IMR-90 (cell line): ENCODE data around the gene SRMS. TPM values are rescaled to one million over a fixed set of nuclear protein-coding genes. Genes with fewer than 3 reads are reported as not detected.
A peak's percentile ranks its signal among the peaks of the same experiment; 100 is the strongest.

Source experiments
- ATAC-seq: fragments of 200-7000 bp; cut with Tn5 transposase; 2 replicates; pipeline ENCODE4 v1.9.1; 2020; ENCODE audit warnings: low read depth, mild to moderate bottlenecking, moderate library complexity
- BruUV-seq: library from RNA; stranded (reverse); fragments of 400-500 nt; replicated peaks from 2 replicates; lab custom pipeline; 2021; lab: Mats Ljungman, UMichigan
- CTCF ChIA-PET: fragments of 300-600 bp; formaldehyde crosslinking; extraction: SDS; loops from one replicate; lab custom pipeline; 2021; ENCODE audit warnings: antibody characterized with exemption; lab: Yijun Ruan, JAX
- POLR2A ChIA-PET: fragments of 300-600 bp; sonication (Branson Sonifier 250); formaldehyde crosslinking; loops from one replicate; lab custom pipeline; 2022; ENCODE audit warnings: antibody characterized with exemption; ENCODE audit not compliant: unreplicated experiment; lab: Charles Lee
- DNase-seq: peaks from one replicate; pipeline ENCODE4 v3.0.0; 2013
- H2AFZ ChIP-seq: replicated peaks from 2 replicates; pipeline ENCODE3; 2013; ENCODE audit warnings: low read length, mild to moderate bottlenecking; ENCODE audit not compliant: poor library complexity
- H2AK5ac ChIP-seq: 2 replicates; pipeline ENCODE4 v1.6.1; 2013; ENCODE audit warnings: low read depth, low read length, inconsistent platforms
- H2AK9ac ChIP-seq: replicated peaks from 2 replicates; pipeline ENCODE3; 2013; ENCODE audit warnings: mild to moderate bottlenecking, low read depth, low read length, moderate library complexity; ENCODE audit not compliant: poor library complexity
- H2BK120ac ChIP-seq: 2 replicates; pipeline ENCODE4 v1.6.1; 2013; ENCODE audit warnings: low read depth, low read length, inconsistent platforms
- H2BK15ac ChIP-seq: 3 replicates; pipeline ENCODE4 v1.6.1; 2013; ENCODE audit warnings: low read depth, low read length, inconsistent platforms
- H2BK20ac ChIP-seq: 2 replicates; pipeline ENCODE4 v1.6.1; 2013; ENCODE audit warnings: low read depth, mild to moderate bottlenecking, inconsistent platforms, low read length, moderate library complexity
- H2BK5ac ChIP-seq: 2 replicates; pipeline ENCODE4 v1.6.1; 2013; ENCODE audit warnings: mild to moderate bottlenecking, low read depth, low read length, inconsistent platforms; ENCODE audit not compliant: poor library complexity, severe bottlenecking
- H3K14ac ChIP-seq: replicated peaks from 2 replicates; pipeline ENCODE4 v1.6.1; 2013; ENCODE audit warnings: low read depth, low read length, inconsistent platforms
- H3K18ac ChIP-seq: 2 replicates; pipeline ENCODE4 v1.6.1; 2013; ENCODE audit warnings: low read depth, low read length, control low read depth
- H3K23ac ChIP-seq: 2 replicates; pipeline ENCODE4 v1.6.1; 2013; ENCODE audit warnings: low read depth, low read length, inconsistent platforms
- H3K27ac ChIP-seq: 2 replicates; pipeline ENCODE4 v1.5.1; 2013; ENCODE audit warnings: mild to moderate bottlenecking, control low read depth, low read length; ENCODE audit not compliant: insufficient read depth
- H3K27me3 ChIP-seq: 2 replicates; pipeline ENCODE4 v1.6.1; 2013; ENCODE audit warnings: low read length; ENCODE audit not compliant: control insufficient read depth, insufficient read depth
- H3K36me3 ChIP-seq: 2 replicates; pipeline ENCODE4 v1.6.1; 2013; ENCODE audit warnings: low read length, mixed read lengths; ENCODE audit not compliant: control insufficient read depth, insufficient read depth
- H3K4ac ChIP-seq: 2 replicates; pipeline ENCODE4 v1.6.1; 2013; ENCODE audit warnings: low read depth, low read length, inconsistent platforms
- H3K4me1 ChIP-seq: 2 replicates; pipeline ENCODE4 v1.6.1; 2013; ENCODE audit warnings: low read length, mixed read lengths; ENCODE audit not compliant: control insufficient read depth, insufficient read depth
- H3K4me2 ChIP-seq: 2 replicates; pipeline ENCODE4 v1.6.1; 2013; ENCODE audit warnings: low read depth, mild to moderate bottlenecking, control low read depth, low read length, moderate library complexity
- H3K4me3 ChIP-seq: 2 replicates; pipeline ENCODE4 v1.5.1; 2013; ENCODE audit warnings: low read depth, mild to moderate bottlenecking, control low read depth, low read length, moderate library complexity; ENCODE audit not compliant: insufficient read depth
- H3K56ac ChIP-seq: 2 replicates; pipeline ENCODE4 v1.6.1; 2013; ENCODE audit warnings: low read length, inconsistent platforms; ENCODE audit not compliant: insufficient read depth; ENCODE audit errors: extremely low read depth
- H3K79me1 ChIP-seq, 2 experiments: 2 replicates each; pipeline ENCODE4 v1.6.1; 2013; ENCODE audit warnings: low read length in 2 of 2, inconsistent platforms in 1 of 2, low read depth in 1 of 2
- H3K9ac ChIP-seq: 2 replicates; pipeline ENCODE4 v1.6.1; 2013; ENCODE audit warnings: low read depth, low read length, control low read depth
- H3K9me1 ChIP-seq: 2 replicates; pipeline ENCODE4 v1.6.1; 2013; ENCODE audit warnings: low read length, inconsistent platforms; ENCODE audit not compliant: insufficient read depth
- H3K9me3 ChIP-seq: 2 replicates; pipeline ENCODE4 v1.6.1; 2013; ENCODE audit warnings: low read length; ENCODE audit not compliant: control insufficient read depth, insufficient read depth
- H4K20me1 ChIP-seq: 2 replicates; pipeline ENCODE4 v1.6.1; 2013; ENCODE audit warnings: low read length, inconsistent platforms; ENCODE audit not compliant: insufficient read depth
- H4K5ac ChIP-seq: 2 replicates; pipeline ENCODE4 v1.6.1; 2013; ENCODE audit warnings: mild to moderate bottlenecking, low read depth, low read length, control low read depth
- H4K8ac ChIP-seq, 2 experiments: 2 replicates each; pipeline ENCODE4 v1.6.1; 2013; ENCODE audit warnings: low read depth in 2 of 2, low read length in 2 of 2, control low read depth in 1 of 2, inconsistent platforms in 1 of 2
- H4K91ac ChIP-seq: 2 replicates; pipeline ENCODE4 v1.6.1; 2013; ENCODE audit warnings: low read depth, low read length, inconsistent platforms; ENCODE audit not compliant: insufficient read depth
- BHLHE40 ChIP-seq: fragments of 150-350 bp; IDR thresholded peaks from 2 replicates; pipeline ENCODE4 v1.6.1; 2016; ENCODE audit warnings: mild to moderate bottlenecking, low read depth, low read length
- CHD1 ChIP-seq: IDR thresholded peaks from 2 replicates; pipeline ENCODE4 v1.6.1; 2012; ENCODE audit warnings: low read depth, low read length, improper control_type of control experiment
- CTCF ChIP-seq: conservative IDR thresholded peaks from 2 replicates; pipeline ENCODE4 v1.5.1; 2012; ENCODE audit warnings: mild to moderate bottlenecking, low read depth, low read length, improper control_type of control experiment
- ELK1 ChIP-seq: fragments of 150-350 bp; IDR thresholded peaks from 2 replicates; pipeline ENCODE4 v1.6.1; 2016; ENCODE audit warnings: low read depth, mild to moderate bottlenecking, low read length, moderate library complexity, borderline replicate concordance
- FOS ChIP-seq: fragments of 150-350 bp; IDR thresholded peaks from 2 replicates; pipeline ENCODE4 v1.6.1; 2016; ENCODE audit warnings: low read depth, low read length
- MAFK ChIP-seq: IDR thresholded peaks from 2 replicates; pipeline ENCODE4 v1.6.1; 2012; ENCODE audit warnings: low read depth, low read length, improper control_type of control experiment
- MAZ ChIP-seq: IDR thresholded peaks from 2 replicates; pipeline ENCODE4 v1.6.1; 2012; ENCODE audit warnings: low read depth, mild to moderate bottlenecking, low read length, improper control_type of control experiment, moderate library complexity, borderline replicate concordance
- MXI1 ChIP-seq: IDR thresholded peaks from 2 replicates; pipeline ENCODE4 v1.6.1; 2012; ENCODE audit warnings: low read depth, mild to moderate bottlenecking, low read length, moderate library complexity, borderline replicate concordance
- POLR2A ChIP-seq: IDR thresholded peaks from 2 replicates; pipeline ENCODE4 v1.6.1; 2012; ENCODE audit warnings: mild to moderate bottlenecking, low read depth, low read length
- RAD21 ChIP-seq: IDR thresholded peaks from 2 replicates; pipeline ENCODE4 v1.6.1; 2012; ENCODE audit warnings: low read length, improper control_type of control experiment
- RCOR1 ChIP-seq: IDR thresholded peaks from 2 replicates; pipeline ENCODE4 v1.6.1; 2012; ENCODE audit warnings: mild to moderate bottlenecking, low read length, improper control_type of control experiment; ENCODE audit not compliant: insufficient replicate concordance
- SMC3 ChIP-seq: fragments of 150-350 bp; IDR thresholded peaks from 2 replicates; pipeline ENCODE4 v1.6.1; 2016; ENCODE audit warnings: low read depth, mild to moderate bottlenecking, antibody characterized with exemption, low read length, moderate library complexity
- WGBS, 2 experiments: methylation state at CpG; one replicate each; pipeline versions ENCODE4 v1.1.5 to v1.1.7; 2013; ENCODE audit warnings: missing lambda C conversion rate in 2 of 2; ENCODE audit not compliant: insufficient read length in 1 of 2; ENCODE audit errors: extremely low coverage in 2 of 2; 5-methylcytosine and 5-hydroxymethylcytosine counted together
- dilution Hi-C: fragments of 300-500 bp; cut with HindIII; formaldehyde crosslinking; loops from one replicate; pipeline ENCODE4 v1.14.3; 2018; ENCODE audit warnings: low sequenced_read_pairs; ENCODE audit not compliant: unreplicated experiment
- in situ Hi-C: fragments of 300-500 bp; cut with MboI; formaldehyde crosslinking; loops from 3 replicates; pipeline ENCODE4 v1.14.3; 2019; ENCODE audit warnings: low sequenced_read_pairs, inconsistent platforms, mixed read lengths
- intact Hi-C: fragments of 100-400 bp; cut with micrococcal nuclease; formaldehyde crosslinking; loops from 2 replicates; pipeline ENCODE4 v1.10.0; 2022
- polyA plus RNA-seq, 3 experiments: library from polyadenylated mRNA; depleted of rRNA; stranded (reverse); fragments of >200 nt; gene quantifications; 2 replicates each; pipeline ENCODE4 v1.2.3, GENCODE V29; 2012; ENCODE audit warnings: low replicate concordance in 1 of 3
- total RNA-seq: library from RNA; depleted of rRNA; stranded (reverse); fragments of >200 nt; gene quantifications from 2 replicates; pipeline ENCODE4 v1.2.3, GENCODE V29; 2012
- TF ChIP-seq, protein P1 (sequence below): fragments of 150-350 bp; IDR thresholded peaks from 2 replicates; pipeline ENCODE4 v1.6.1; 2017; ENCODE audit warnings: mild to moderate bottlenecking, antibody characterized with exemption, low read length, low read depth

SRMS gene
- total and polyA plus RNA-seq, 2 of the 4 experiments (the other 2 are of a cell fraction), result not detected

DNA sequence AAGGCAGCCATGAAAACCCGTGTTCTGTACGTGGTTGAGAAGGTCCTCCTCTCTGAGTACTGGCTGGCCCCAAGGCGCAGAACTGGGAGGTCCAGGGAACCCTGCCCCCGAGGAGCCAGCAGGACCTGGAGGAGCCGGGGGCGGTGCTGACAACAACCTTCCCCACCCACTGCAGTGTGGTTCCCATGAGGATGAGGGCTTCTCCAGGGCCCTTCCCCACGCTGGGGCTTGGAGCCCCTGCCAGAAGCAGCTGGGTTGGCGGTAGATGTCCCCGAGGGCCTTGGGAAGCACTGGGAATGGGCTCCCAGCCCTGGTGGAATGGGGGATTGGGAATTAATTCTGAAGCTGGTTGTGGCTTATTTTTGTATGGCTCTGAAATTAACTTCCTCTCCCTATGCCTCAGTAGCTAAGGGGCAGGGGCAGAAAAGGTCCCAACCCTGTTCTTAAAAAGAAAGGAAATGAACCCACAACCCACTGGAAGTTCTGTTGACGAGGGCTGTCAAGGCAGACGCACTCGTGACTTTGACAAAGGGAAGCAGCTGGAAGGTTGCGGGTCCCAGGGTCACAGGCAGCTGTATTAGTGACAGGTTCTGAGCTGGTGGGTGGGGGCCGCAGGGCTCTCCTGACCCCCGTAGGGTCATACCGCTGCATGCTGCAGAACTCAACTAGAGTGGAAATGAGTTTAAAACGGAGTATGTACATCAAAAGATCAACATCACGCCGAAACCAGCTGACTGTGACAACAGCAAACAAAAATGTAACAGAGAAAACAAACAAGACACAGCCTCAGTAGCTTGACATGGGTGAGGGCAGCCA lies 40.4 kb upstream of the SRMS start:
- Histone ChIP-seq H2BK20ac (no peak overlapping the region), H3K36me3 (peaks cover 39% of the 10 kb centered on the region), H3K9ac (no peak overlapping the region), H4K20me1 (no peaks in the 10 kb centered on the region; the same call in none of the 2 replicates), H3K14ac (no peak overlapping the region), H3K79me1 (peaks cover 0 to 4% of the 10 kb centered on the region in 2 experiments; a peak in 2 of 4 replicates), H3K4me3 (no peak overlapping the region), H4K91ac (no peak overlapping the region), H2AFZ (no peak overlapping the region), H2BK5ac (no peak overlapping the region), H3K4me1 (no peaks in the 10 kb centered on the region), H2BK15ac (no peak overlapping the region), H3K27me3 (no peaks in the 10 kb centered on the region), H4K8ac (no peak overlapping the region), H2BK120ac (no peak overlapping the region), H2AK9ac (peak overlapping the region; percentile 55), H3K9me3 (no peaks in the 10 kb centered on the region), H3K4me2 (no peak overlapping the region), H3K18ac (no peak overlapping the region), H3K27ac (no peak overlapping the region), H2AK5ac (no peak overlapping the region), H3K56ac (no peak overlapping the region), H3K4ac (no peak overlapping the region), H3K9me1 (peaks cover 2% of the 10 kb centered on the region; the same call in 1 of the 2 replicates), H4K5ac (no peak overlapping the region), H3K23ac (no peak overlapping the region)
- POLR2A ChIA-PET, result no interaction called here
- dilution Hi-C loops, result no loop called here
- in situ Hi-C loops, result no loop called here
- TF ChIP-seq, protein P1, sequence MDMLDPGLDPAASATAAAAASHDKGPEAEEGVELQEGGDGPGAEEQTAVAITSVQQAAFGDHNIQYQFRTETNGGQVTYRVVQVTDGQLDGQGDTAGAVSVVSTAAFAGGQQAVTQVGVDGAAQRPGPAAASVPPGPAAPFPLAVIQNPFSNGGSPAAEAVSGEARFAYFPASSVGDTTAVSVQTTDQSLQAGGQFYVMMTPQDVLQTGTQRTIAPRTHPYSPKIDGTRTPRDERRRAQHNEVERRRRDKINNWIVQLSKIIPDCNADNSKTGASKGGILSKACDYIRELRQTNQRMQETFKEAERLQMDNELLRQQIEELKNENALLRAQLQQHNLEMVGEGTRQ, result no peak
- TF ChIP-seq CTCF (no peak), MAFK (no peak), FOS (no peak), CHD1 (no peak), SMC3 (no peak), MXI1 (no peak), BHLHE40 (no peak), RAD21 (no peak), MAZ (no peak), ELK1 (no peak), POLR2A (no peak), RCOR1 (no peak)
- BruUV-seq, result no TSS peak
- CTCF ChIA-PET, result no interaction called here
- intact Hi-C loops, result no loop called here
- 88% methylated on average over 1 of the region's 19 CpGs; no CpG with 5 or more reads in 1 of the 2 experiments for WGBS, 2 experiments
- DNase-seq (no peak), ATAC-seq (no peak)
